HG03432 (cell line): ENCODE measurements around the gene MINDY4B.

Experiments used
- ATAC-seq: cut with Tn5 transposase; IDR thresholded peaks from one replicate; pipeline ENCODE4 v1.9.1; 2021; ENCODE audit warnings: mild to moderate bottlenecking, moderate library complexity; ENCODE audit not compliant: unreplicated experiment

The MINDY4B gene

DNA sequence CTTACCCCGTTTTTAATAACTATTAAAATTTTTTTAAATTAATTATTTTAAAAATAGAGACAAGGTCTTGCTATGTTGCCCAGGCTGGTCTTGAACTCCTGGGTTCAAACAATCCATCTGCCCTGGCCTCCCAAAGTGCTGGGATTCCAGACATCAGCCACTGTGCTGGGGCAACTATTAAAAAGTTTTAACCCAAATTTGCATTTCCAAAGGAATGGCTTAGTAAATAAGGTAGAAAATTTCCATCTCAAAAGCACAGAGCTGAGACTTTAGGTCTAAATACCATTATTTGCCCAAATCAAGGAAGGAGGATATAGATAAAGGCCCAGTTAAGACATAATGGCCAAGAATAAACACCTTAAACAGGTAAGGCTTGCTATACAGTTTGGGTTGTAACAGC, 56.4 kb downstream of the MINDY4B start:
- ATAC-seq, result no peak

DNA sequence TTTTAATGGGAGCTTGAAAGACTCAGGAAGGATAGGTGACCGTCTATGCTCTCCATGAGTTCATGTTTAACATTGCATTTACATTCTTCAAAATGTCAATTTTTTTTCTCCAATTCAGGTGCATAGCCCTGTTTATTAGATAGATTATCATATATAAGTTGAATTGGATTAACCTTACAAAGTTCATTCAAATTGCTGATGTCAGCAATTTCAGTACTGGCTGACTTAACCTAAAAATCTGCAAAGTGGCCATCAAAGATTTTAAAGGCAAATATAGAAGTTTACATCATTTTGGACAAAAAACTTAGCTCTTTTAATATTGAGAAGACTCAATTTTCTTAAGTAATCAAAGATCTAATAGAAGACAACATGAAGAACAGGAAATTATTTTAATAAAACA, 57.8 kb downstream of the MINDY4B start:
- no peak for ATAC-seq

DNA sequence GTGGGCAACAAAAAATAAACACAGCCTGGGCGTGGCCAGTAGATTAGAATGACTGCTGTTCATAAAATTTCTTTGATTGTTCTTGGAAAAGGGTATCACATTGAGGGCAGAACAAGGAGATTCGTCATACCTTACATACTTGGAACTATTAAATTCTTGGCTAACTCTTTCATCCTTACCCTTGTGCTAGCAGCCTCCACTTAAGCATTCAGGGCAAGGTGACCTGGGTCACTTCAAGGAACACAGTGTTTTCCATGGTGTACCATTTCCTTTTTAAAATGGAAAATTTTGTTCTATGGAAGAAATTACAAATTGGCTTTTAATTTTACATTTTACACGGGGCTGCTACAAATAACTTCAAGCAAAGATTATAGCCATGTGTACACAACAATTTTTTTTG, 60.8 kb downstream of the MINDY4B start:
- no peak for ATAC-seq

DNA sequence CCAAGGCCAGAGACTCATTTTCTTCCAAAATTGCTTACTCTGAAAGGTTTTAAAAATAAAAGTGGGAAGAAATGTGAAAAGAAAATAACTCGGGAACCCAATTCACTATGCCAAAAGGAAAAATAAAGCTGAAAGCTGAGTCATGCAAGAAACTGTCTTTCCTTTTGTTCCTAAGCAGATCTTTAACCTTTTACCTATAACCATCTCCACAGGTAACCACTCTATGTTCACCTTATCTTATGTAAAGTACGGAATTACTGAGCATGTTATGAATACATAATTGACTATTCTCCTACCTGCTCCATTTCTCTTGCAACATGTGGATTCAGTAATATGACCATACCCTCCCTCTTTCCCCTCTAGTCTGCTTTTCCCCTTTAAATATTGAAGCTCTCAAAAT, 62.0 kb downstream of the MINDY4B start:
- ATAC-seq, result no peak

DNA sequence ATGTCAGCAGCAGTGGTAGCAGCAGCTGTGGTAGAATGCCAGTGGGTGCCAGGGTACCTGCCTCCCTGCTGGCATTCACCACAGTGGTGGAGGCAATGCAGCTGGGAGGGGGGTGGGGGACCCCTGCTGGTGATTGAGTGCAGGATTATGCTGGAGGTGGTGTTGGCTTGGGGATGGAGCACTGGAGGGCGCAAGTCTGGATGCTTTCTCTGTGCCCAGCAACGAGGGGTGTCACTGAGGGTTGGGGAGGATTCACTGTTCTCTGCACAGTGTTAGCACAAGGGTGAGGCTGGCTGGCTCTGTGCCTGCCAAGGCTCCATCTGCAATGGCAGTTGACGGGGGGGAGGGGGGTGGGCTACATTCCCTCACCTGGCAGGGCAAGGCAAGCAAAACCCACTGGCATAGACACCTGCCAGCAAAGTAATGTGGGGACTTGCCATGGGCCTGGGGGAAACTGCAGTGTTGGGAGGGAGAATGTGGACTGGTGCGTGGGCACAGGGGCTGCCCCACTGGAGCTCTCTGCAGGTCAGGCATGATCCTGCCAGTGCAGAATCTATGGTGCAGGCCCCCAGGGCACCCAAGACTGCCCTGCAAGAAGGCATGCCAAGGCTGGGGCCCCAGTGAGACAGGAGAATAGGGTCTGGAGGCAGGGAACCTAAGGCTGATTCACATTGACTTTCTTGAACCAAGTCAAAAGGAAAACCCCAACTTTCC, 64.3 kb downstream of the MINDY4B start:
- no peak for ATAC-seq

DNA sequence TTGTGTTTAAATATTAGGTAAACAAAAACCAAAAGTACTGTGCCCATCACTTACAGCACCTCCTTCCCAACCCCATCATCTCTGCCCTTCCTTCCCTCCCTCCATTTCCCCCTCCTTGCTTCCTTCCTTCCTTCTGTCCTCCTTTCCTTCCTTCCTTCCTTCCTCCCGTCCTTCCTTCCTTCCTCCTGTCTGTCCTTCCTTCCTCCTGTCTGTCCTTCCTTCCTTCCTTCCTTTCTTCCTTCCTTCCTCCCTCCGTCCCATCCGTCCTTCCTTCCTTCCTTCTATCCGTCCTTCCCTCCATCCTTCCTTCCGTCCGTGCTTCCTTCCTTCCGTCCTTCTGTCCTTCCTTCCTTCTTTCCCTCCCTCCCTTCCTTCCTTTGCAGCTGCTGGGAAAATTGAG, 74.5 kb downstream of the MINDY4B start:
- ATAC-seq, result no peak

DNA sequence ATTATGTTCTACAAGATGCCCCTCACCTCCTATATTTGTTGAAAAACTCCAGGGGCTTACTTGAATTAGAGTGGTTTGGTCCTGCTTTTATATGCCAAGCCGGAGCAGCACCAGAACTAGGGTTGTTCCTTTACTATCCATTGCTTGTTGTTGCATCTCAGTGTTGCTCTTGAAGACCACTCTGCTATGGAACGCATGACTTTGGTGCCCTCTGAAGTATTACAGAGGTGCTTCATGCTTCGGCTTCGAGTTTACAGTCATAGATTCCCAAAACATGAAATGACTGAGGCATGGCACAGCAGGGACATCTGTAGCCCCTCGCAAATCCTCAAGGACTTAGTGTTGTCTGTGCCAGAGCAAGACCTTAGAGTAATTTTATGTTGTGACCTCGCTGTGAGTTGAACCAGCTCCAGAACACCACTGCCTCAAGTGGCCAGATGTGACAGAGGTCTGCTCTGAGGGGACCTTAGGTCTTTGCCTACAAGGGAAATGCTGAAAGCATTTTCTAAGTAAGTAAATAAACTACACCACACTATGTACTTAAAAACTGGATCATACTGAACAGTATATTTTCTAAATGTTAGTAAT, 75.1 kb downstream of the MINDY4B start:
- peak; percentile 67 for ATAC-seq

DNA sequence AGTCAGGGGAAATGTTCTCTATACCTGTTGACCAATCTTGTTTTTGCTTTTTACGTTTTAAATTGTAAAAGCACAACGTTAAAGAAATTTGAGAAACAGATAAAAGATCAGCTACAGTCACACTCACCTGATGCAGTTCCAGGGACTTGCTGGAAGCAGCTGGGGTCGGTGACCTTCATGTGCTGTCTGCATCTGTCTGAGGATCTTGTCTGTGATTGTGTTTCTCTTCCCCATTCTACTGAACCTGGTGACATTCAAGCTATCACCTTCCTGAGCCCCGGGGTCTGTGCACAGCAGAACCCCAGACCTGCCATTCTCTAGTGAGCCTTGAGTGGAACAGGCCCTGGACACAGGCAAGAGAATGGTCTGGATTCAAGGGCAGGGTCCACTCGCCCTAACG, 75.8 kb downstream of the MINDY4B start:
- no peak for ATAC-seq

DNA sequence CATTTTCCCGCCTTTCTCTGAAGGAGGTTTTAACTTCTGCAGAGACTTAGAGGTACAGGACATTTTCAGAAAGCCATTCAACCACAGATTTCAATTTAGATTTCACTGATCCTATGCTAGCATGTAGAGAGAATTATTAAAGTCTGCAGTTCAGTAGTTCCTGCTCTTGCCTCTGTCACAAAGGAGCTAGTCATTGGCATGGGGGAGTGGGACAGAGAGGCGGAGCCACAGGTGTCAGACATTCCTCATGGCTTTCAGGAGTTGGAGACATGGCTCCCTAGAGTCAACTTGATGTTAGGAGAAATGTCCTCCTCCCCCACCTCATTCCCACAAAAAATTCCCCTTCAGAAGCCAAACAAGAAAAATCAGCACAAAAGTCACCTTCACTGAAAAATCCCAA, 76.2 kb downstream of the MINDY4B start:
- ATAC-seq, result no peak

DNA sequence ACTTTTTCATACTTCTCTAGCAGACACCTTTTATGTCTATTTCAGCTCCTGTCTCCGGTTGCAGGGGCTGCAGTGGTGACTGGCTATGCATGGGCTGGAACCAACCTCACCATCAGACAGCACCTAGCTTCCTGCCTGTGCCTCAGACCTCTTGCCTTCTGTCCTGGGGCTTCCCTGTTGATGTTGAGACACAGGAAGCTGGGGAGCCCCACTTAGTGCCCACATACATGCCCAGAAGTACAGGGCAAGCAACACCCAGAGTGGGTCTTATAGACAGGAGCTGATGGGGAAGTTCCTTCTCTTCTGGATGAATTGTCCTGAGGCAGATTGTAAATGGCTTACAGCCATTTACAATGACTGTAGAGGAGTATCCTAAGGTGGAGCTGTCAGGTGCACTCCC, 77.0 kb downstream of the MINDY4B start:
- ATAC-seq, result no peak

DNA sequence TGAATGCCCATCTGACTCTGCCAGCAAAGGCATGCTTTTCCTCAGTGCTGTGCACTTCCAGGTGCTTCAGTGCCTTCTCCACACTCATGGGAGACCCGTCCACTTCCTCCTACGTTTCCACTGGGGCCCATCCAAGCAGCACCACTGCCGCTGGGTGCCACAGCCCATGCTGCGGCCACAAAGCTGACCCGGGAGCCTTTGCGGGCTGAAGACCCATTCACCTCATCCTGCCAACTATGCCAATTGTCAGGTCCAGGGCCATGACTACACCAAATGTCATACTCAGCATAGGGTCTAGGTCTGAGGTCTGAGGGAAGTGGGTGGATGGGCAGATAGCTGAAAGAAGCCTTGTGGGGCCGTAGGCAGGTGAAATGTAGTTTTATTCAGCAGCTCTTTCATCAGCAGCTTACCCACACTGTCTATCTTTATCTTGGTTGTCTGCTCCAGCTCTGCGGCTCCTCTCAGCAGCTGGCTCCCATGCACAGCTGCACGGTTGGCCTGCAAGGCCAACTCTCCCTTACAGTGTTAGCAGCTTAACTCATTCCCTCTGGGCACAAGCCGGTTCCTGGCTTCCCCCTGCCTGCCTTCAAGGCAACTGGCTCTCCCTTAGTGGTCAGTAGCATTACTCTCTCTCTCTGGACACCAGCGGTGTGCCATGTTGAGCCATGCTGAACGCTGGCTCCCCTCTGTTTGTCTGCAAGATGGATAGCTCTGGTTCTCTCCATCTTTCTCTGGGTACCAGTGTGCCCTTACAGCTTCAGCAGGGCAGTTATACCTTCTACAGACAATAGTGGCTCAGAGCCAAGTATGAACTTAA, 78.6 kb downstream of the MINDY4B start:
- no peak for ATAC-seq

DNA sequence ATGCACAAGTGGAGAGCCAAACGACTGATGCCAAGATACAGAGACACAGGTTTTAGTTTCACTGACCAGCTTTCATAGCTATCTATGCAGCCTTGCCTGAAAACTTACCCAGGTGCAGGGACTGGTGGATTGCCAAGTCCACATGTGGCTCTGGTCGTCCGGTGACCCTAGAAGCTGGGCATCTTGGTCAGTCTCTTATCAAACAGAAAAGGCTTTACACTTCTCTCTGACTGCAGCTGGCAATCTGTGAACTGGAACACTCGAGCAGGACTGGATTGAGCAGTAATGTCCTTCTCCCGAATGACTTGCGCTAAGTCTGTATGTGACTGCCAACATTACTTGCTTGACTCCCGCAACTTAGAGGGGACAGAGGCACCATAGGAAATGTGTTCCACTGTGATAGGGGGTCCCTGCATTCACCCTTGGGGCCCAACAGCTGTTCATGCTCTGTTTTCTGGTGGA, 79.3 kb downstream of the MINDY4B start:
- no peak for ATAC-seq

DNA sequence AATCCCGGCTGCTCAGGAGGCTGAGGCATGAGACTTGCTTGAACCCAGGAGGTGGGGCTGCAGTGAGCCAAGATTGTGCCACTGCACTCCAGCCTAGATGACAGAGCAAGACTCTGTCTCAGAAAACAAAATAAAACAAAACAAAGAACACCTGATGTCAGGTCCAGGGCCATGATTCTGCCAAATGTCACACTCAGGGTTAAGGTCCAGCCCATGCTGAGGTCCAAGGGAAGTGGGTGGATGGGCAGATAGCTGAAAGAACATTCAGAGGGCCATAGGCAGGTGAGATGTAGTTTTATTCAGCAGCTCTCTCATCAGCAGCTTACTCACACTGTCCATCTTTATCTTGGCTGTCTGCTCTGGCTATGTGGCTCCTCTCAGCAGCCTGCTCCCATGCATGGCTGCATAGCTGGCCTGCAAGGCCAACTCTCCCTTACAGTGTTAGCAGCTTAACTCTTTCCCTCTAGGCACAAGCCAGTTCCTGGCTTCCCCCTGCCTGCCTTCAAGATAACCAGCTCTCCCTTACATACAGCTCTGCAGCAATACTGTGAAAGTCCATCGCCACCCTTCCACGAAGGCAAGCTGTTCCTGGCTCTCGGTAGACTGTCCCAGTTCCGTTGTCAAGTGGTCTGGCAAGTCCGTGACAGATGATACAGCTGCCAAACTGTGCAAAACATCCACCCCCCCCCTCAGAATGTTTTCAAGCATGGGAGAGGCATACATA, 79.9 kb downstream of the MINDY4B start:
- ATAC-seq, result no peak

DNA sequence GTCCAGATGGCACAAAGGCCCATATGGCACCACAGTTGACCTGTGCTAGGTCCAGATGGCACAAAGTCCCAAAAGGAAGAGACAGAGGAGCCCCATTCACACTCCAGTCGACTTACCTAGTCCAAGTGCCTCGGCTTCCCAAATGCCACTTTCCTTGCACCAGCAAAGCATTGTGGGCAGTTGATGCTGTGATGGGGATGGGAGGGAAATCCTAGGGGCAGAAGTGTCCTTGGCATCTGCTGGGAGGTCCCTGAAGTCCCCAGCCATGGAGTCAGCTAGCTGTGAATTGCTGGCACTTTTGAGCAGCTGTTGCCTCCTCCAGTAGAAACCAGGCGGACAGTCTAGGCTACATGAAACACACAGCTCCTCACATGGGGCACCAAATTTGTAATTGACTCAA, 82.0 kb downstream of the MINDY4B start:
- ATAC-seq, result no peak

DNA sequence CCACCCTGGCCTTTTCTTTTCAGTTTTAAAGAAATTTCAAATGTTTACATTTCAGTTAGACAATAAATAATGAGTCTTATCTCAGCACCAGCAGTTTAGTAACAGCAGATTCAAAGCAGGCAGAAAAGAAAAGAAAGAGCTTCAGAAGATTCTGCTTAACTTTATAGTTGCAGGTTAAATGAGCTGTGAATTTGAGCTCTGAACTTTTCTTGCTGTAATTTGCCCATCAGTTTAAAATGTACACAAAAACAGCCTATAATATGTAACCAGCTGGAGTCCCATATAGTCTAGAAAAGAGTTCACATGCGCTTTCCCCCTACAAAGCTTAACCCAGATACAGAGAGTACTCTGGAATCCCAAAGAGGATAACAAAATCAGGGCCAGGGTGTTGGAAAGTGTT, 82.6 kb downstream of the MINDY4B start:
- ATAC-seq, result no peak
